Measurements from ENCODE around the gene SLC39A3.

Gene SLC39A3

GRCh38 chr19:2768365-2769132 is 28.7 kb upstream of the SLC39A3 start:
- no peak for DNase-seq

DNA sequence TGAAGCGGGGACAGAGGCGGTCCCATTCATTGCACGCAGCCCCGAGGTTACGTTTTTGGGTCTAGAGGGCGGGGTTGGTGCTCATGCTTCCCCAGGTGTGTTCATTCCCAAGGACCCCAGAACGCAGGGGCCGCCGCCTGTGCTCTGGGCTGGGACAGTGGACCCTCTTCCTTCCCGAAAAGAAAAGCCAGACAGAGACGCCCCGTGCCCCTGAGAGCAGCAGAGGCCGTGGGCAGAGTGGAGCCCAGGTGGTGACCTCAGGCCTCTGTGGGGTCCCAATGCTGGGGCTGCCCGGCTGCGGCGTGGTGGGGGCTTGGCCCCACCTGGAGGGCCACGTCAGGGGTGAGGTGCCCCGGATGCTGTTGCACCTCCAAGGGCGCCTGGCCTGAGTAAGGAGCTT is 27.9 kb upstream of the SLC39A3 start:
- no peak for DNase-seq

DNA sequence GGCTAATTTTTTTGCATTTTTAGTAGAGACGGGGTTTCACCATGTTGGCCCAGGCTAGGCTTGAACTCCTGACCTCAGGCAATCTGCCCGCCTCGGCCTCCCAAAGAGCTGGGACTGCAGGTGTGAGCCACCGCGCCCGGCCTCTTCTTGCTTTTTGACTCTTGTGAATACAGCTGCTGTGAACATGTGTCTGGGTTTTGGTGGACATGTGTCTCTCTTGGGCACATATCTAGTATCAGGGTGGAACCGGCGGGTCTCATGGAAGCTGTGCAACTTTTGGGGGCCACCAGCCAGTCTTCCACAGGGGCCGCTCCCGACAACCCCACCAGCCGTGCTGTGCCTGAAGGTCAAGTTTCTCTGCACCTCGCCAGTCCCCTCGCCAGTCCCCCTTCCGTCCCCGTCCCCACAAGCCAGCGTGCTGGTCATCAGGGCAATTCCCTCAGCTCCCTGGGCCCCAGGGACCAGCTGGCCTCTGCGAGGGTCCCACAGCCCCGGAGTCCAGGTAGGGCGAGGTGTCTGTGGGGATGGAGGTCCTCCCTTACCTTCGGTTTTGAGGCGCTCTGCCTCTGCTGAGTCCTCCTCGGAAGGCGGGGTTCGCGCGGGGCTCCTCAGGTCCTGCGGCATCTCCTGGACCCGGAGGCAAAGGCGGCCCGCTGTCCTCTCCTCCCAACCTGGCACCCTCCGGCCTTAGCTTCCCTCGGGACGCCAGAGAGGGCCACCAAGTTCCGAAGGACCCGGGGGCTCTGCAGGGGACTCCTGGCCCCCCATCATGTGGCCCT is 27.0 kb upstream of the SLC39A3 start:
- DNase-seq = no peak

- DNase-seq = no peak
Observed at GRCh38 chr19:2765376-2765775, 25.6 kb upstream of the SLC39A3 start.

GRCh38 chr19:2764945-2765344 is 25.1 kb upstream of the SLC39A3 start:
- no peak for DNase-seq

- no peak for DNase-seq
Observed at GRCh38 chr19:2763687-2764086, 23.9 kb upstream of the SLC39A3 start.

- DNase-seq = no peak
Observed at GRCh38 chr19:2762783-2763496, 23.1 kb upstream of the SLC39A3 start.

- DNase-seq = no peak
Observed at GRCh38 chr19:2761876-2762782, 22.3 kb upstream of the SLC39A3 start.

DNA sequence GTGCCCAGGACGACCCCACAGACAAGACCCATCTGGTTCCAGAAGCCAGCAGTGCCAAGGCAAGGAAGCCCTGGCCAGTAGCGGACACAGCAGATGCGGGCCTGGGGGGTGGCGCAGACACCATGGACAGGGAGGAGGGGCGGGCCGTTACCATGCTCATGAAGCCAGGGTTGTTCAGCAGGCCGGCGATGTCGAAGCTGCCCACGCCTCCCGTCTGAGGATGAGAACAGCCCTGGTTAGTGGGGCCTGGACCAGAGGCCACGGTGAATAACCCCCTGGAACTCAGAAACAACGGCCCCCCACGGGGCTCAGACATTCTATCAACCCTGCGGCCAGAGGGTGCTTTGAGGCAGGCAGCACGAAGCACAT is 21.5 kb upstream of the SLC39A3 start:
- DNase-seq = no peak

DNA sequence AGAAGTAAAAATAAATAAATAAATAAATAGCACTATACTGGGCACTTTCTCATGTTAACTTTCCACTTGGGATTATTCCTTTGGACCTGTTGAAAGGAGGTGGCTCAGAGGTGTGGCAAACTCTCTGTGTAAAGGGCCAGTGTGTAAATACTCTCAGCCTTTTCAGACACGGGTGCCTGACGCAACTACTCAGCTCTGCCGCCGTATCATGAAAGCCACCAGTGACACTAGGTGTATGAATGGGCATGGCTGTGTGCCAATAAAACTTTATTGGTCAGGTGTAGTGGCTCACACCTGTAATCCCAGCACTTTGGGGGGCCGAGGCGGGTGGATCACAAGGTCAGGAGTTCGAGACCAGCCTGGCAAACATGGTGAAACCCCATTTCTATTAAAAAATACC is 20.1 kb upstream of the SLC39A3 start:
- no peak for DNase-seq

- no peak for DNase-seq
Observed at GRCh38 chr19:2759362-2759761, 19.5 kb upstream of the SLC39A3 start.

DNA sequence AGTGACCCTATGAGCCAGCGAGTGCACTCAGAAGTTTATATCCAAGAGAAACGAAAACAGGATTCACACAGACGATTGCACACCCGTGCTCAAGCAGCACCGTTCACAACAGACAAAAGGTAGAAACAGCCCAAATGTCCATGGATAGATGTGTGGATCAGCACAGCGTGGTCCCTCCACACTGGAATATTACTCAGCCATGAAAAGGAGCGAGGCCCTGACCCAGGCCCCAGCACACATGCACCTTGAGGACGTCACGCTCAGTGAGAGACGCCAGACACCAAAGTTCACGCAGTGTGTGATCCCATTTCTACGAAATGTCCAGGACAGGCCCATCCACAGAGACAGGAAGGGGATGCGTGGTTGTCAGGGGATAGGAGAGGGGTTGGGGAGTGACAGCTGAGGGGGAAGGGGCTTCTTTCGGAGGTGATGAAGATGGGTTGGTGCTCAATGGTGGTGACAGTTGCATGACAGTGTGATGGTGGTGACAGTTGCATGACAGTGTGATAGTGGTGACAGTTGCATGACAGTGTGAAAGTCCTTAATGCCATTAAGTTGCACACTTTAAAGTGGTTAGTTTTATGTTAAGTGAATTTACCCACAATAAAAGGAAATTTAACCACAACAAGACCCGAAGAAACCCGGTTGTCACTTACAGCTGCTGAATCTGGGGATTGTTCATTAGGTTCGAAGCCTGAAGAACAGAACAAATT is 18.9 kb upstream of the SLC39A3 start:
- DNase-seq = no peak

- no peak for DNase-seq
Observed at GRCh38 chr19:2756921-2757881, 17.4 kb upstream of the SLC39A3 start.

- DNase-seq = no peak
Observed at GRCh38 chr19:2756477-2756876, 16.7 kb upstream of the SLC39A3 start.

GRCh38 chr19:2755811-2756210 is 16.0 kb upstream of the SLC39A3 start:
- DNase-seq = no peak

DNA sequence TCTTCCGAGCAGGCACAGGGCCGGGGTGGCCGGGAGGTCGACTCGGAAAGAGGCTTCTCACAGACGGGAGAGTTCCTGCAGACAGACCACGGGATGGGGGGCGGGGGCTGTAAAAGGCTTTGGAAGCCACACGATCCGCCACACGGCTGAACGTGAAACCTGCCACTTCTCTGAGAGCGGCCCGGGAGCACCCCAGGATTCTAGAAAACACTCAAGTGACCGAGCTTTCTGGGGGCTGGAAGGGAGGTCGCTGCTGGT is 15.6 kb upstream of the SLC39A3 start:
- no peak for DNase-seq

DNA sequence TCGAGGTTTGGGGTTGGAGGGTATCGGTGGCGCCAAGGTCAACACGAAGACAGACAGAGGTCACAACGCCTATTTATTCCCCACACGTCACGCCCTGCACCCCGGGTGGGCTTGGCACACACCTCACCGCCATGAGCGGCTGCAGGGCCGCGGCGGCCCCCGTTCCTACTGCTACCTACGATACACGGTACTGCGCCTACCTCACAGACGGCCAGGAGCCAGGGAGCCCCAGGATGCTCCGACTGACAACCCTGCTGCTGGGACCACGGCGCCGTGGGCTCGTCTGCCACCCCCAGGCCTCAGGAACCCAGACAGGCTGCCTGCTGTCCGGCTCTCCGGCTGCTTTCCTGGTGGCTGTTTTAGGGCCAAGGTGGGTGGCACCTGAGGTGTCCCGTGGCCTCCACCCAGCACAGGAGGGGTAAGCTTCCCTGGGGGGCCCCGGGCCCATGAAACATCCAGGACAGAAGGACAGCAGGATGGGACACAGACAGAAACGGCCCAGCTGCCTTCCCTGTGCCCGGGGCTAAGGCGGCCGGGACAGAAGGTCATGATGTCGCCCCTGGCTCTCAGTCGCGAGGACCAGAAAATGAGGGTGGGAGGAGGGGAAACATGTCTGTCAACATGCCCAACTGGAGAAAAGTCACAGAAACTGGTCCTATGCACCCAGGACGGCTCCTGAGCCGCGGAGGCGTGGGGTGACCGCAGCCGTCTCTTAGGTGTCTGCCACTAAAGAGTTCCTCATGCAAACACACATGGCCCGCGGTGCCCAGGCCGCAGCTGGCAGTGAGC is 15.0 kb upstream of the SLC39A3 start:
- no peak for DNase-seq

DNA sequence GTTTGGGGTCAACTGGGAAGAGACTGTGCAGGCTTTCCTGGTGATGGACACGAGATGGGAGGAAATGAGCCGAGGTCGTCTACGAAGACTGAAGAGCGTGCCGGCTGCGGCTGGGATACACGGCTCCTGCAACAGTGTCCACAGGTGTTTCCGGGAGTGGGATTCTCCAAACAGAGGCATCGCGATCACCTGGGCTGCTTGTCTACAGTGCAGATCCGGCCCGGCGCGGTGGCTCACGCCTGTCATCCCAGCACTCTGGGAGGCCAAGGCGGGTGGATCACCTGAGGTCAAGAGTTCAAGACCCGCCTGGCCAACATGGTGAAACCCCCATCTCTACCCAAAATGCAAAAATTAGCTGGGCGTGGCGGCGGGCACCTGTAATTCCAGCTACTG is 11.6 kb upstream of the SLC39A3 start:
- no peak for DNase-seq

GRCh38 chr19:2750808-2751437 is 11.1 kb upstream of the SLC39A3 start:
- no peak for DNase-seq

DNA sequence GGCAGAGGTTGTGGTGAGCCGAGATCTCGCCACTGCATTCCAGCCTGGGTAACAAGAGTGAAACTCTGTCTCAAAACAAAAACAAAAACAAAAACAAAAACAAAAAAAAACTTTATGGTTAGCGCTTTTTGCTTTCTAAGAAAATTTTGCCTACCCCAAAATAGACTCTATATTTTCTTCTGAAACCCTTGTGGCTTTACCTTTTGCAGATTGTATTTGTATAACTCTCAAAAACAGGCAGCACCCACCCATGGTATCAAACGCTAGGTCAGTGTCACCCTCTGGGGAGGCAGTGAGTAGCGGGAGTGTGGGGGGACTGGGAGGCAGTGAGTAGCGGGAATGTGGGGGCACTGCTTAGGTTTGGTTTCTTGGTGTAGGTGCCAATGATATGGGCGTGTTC is 7.5 kb upstream of the SLC39A3 start:
- DNase-seq = no peak
